ENCODE results near the gene PLB1.

The PLB1 gene

GRCh38 chr2:28495551-28496250 is at the start of gene PLB1:
PLB1 (plus strand) TSS chr2:28496060; CDS start chr2:28496115, 55 bp downstream.
- H3K4me3 ChIP-seq (ENCODE audit: low read depth, low read length): no peak within 1 kb of the TSS
- no peak for TF ChIP-seq POLR2A (IDR thresholded peaks at IDR 0.05; ENCODE audit: extremely low read depth, insufficient read length)
- TF ChIP-seq CTCF (IDR thresholded peaks at IDR 0.05; ENCODE audit: low read depth, low read length): no peak
- TF ChIP-seq MYC (IDR thresholded peaks at IDR 0.05; ENCODE audit: low read depth, low read length): no peak
- no peak for TF ChIP-seq MAX (IDR thresholded peaks at IDR 0.05; ENCODE audit: low read depth, low read length)
- DNase-seq (ENCODE audit: low read depth): no peak

- H3K4me3 ChIP-seq (ENCODE audit: low read depth, low read length): no peak overlapping the region
- TF ChIP-seq POLR2A (IDR thresholded peaks at IDR 0.05; ENCODE audit: extremely low read depth, insufficient read length) (no peak), CTCF (IDR thresholded peaks at IDR 0.05; ENCODE audit: low read depth, low read length) (no peak), MAX (IDR thresholded peaks at IDR 0.05; ENCODE audit: low read depth, low read length) (no peak), MYC (IDR thresholded peaks at IDR 0.05; ENCODE audit: low read depth, low read length) (no peak)
- no peak for DNase-seq (ENCODE audit: low read depth)
Measured at GRCh38 chr2:28446531-28446930, 49.3 kb upstream of the PLB1 start.

GRCh38 chr2:28447086-28447485 is 48.8 kb upstream of the PLB1 start:
- TF ChIP-seq MAX (IDR thresholded peaks at IDR 0.05; ENCODE audit: low read depth, low read length) (no peak), POLR2A (IDR thresholded peaks at IDR 0.05; ENCODE audit: extremely low read depth, insufficient read length) (no peak), MYC (IDR thresholded peaks at IDR 0.05; ENCODE audit: low read depth, low read length) (no peak), CTCF (IDR thresholded peaks at IDR 0.05; ENCODE audit: low read depth, low read length) (no peak)
- H3K4me3 ChIP-seq (ENCODE audit: low read depth, low read length): no peak overlapping the region
- DNase-seq (ENCODE audit: low read depth): no peak

- DNase-seq (ENCODE audit: low read depth): peak; percentile 96
- no peak for TF ChIP-seq MAX (IDR thresholded peaks at IDR 0.05; ENCODE audit: low read depth, low read length)
- TF ChIP-seq CTCF (IDR thresholded peaks at IDR 0.05; ENCODE audit: low read depth, low read length): peak; percentile 23
- no peak overlapping the region for H3K4me3 ChIP-seq (ENCODE audit: low read depth, low read length)
Measured at GRCh38 chr2:28447943-28448792, 47.7 kb upstream of the PLB1 start.

GRCh38 chr2:28448793-28449100 is 47.1 kb upstream of the PLB1 start:
- TF ChIP-seq CTCF (IDR thresholded peaks at IDR 0.05; ENCODE audit: low read depth, low read length) (no peak), MAX (IDR thresholded peaks at IDR 0.05; ENCODE audit: low read depth, low read length) (no peak), MYC (IDR thresholded peaks at IDR 0.05; ENCODE audit: low read depth, low read length) (no peak), POLR2A (IDR thresholded peaks at IDR 0.05; ENCODE audit: extremely low read depth, insufficient read length) (no peak)
- no peak for DNase-seq (ENCODE audit: low read depth)
- no peak overlapping the region for H3K4me3 ChIP-seq (ENCODE audit: low read depth, low read length)
